HG03378 (cell line): ENCODE measurements around the gene SLC6A11.

ENCODE experiments used
- ATAC-seq: cut with Tn5 transposase; IDR thresholded peaks from one replicate; pipeline ENCODE4 v1.9.1; 2021; ENCODE audit warnings: mild to moderate bottlenecking, moderate library complexity; ENCODE audit not compliant: unreplicated experiment

SLC6A11 gene

GRCh38 chr3:10883478-10884234, 67.6 kb downstream of the SLC6A11 start:
- ATAC-seq = no peak

GRCh38 chr3:10887015-10887414, 71.0 kb downstream of the SLC6A11 start:
- no peak for ATAC-seq

GRCh38 chr3:10888518-10889090, 72.6 kb downstream of the SLC6A11 start:
- no peak for ATAC-seq

GRCh38 chr3:10889206-10889960, 73.4 kb downstream of the SLC6A11 start:
- ATAC-seq = no peak

GRCh38 chr3:10890665-10891064, 74.6 kb downstream of the SLC6A11 start:
- no peak for ATAC-seq

- no peak for ATAC-seq
Measured at GRCh38 chr3:10892622-10893021, 76.6 kb downstream of the SLC6A11 start.

- ATAC-seq = no peak
Measured at GRCh38 chr3:10901296-10901945, 85.4 kb downstream of the SLC6A11 start.

GRCh38 chr3:10907262-10907661, 91.2 kb downstream of the SLC6A11 start:
- no peak for ATAC-seq

GRCh38 chr3:10910367-10910766, 94.3 kb downstream of the SLC6A11 start:
- ATAC-seq = no peak

GRCh38 chr3:10911350-10912002, 95.4 kb downstream of the SLC6A11 start:
- no peak for ATAC-seq

GRCh38 chr3:10912786-10913185, 96.8 kb downstream of the SLC6A11 start:
- ATAC-seq = no peak

- ATAC-seq = no peak
Measured at GRCh38 chr3:10915376-10915775, 99.3 kb downstream of the SLC6A11 start.

- no peak for ATAC-seq
Measured at GRCh38 chr3:10917176-10917575, 101.1 kb downstream of the SLC6A11 start.

GRCh38 chr3:10918011-10918410, 102.0 kb downstream of the SLC6A11 start:
- ATAC-seq = no peak

GRCh38 chr3:10919636-10920035, 103.6 kb downstream of the SLC6A11 start:
- ATAC-seq = no peak

- ATAC-seq = no peak
Measured at GRCh38 chr3:10925436-10926255, 109.6 kb downstream of the SLC6A11 start.

GRCh38 chr3:10926256-10926810, 110.3 kb downstream of the SLC6A11 start:
- ATAC-seq = no peak

- ATAC-seq = no peak
Measured at GRCh38 chr3:10926811-10927521, 110.9 kb downstream of the SLC6A11 start.

GRCh38 chr3:10927551-10927950, 111.5 kb downstream of the SLC6A11 start:
- no peak for ATAC-seq
